Panc1 (cell line): ENCODE measurements around the gene PAX5. TPM values are rescaled to one million over a fixed set of nuclear protein-coding genes. Genes with fewer than 3 reads are reported as not detected.

Source experiments
- ATAC-seq: fragments of 200-7000 bp; cut with Tn5 transposase; 2 replicates; pipeline ENCODE4 v1.9.1; 2020; ENCODE audit warnings: mild to moderate bottlenecking, moderate library complexity
- BruUV-seq: library from RNA; stranded (reverse); fragments of 400-500 nt; replicated peaks from 2 replicates; lab custom pipeline; 2021; lab: Mats Ljungman, UMichigan
- CTCF ChIA-PET: fragments of 300-600 bp; sonication (Branson Sonifier 250); formaldehyde crosslinking; loops from one replicate; lab custom pipeline; 2022; ENCODE audit warnings: antibody characterized with exemption; lab: Charles Lee
- POLR2A ChIA-PET: fragments of 300-600 bp; sonication (Branson Sonifier 250); formaldehyde crosslinking; loops from one replicate; lab custom pipeline; 2022; ENCODE audit warnings: antibody characterized with exemption; lab: Charles Lee
- DNase-seq: peaks from one replicate; pipeline ENCODE4 v3.0.0-alpha.2; 2010; ENCODE audit warnings: low read depth, low spot score
- H3K27ac ChIP-seq: 2 replicates; pipeline ENCODE4 v1.5.1; 2011; ENCODE audit warnings: mild to moderate bottlenecking, low read length, inconsistent platforms
- H3K27me3 ChIP-seq: fragments of 200-500 bp; sonication (Bioruptor generic); 2 replicates; pipeline ENCODE4 v1.6.0; 2014; ENCODE audit warnings: low read length, inconsistent platforms; ENCODE audit not compliant: control insufficient read depth, insufficient read depth
- H3K36me3 ChIP-seq: fragments of 200-500 bp; sonication (Bioruptor generic); 2 replicates; pipeline ENCODE4 v1.5.1; 2014; ENCODE audit warnings: inconsistent platforms, mild to moderate bottlenecking, low read length, moderate library complexity; ENCODE audit not compliant: control insufficient read depth, insufficient read depth
- H3K4me1 ChIP-seq: 2 replicates; pipeline ENCODE4 v1.5.1; 2011; ENCODE audit warnings: inconsistent platforms, mild to moderate bottlenecking, low read length, moderate library complexity; ENCODE audit not compliant: control insufficient read depth, insufficient read depth
- H3K4me3 ChIP-seq, 2 experiments: 2 replicates each; pipeline ENCODE4 v1.5.1; 2011 to 2012; ENCODE audit warnings: low read depth in 2 of 2, low read length in 2 of 2, mild to moderate bottlenecking in 2 of 2, inconsistent platforms in 1 of 2, moderate library complexity in 1 of 2
- H3K9me3 ChIP-seq: fragments of 200-500 bp; sonication (Bioruptor generic); 2 replicates; pipeline ENCODE4 v1.5.1; 2014; ENCODE audit warnings: low read depth, mild to moderate bottlenecking, inconsistent platforms, low read length, moderate library complexity; ENCODE audit not compliant: control insufficient read depth, insufficient read depth
- CTCF ChIP-seq: fragments of 450-650 bp; IDR thresholded peaks from 2 replicates; pipeline ENCODE4 v1.5.1; 2017; ENCODE audit warnings: mild to moderate bottlenecking
- POLR2AphosphoS5 ChIP-seq: IDR thresholded peaks from 2 replicates; pipeline ENCODE4 v1.6.1; 2012; ENCODE audit warnings: mild to moderate bottlenecking, low read depth, low read length, moderate library complexity
- REST ChIP-seq, 2 experiments: IDR thresholded peaks; 2 replicates each; pipeline ENCODE4 v1.6.1; 2011 to 2012; ENCODE audit warnings: low read depth in 2 of 2, control low read depth in 1 of 2, low read length in 1 of 2, mild to moderate bottlenecking in 1 of 2, moderate library complexity in 1 of 2; ENCODE audit not compliant: insufficient read depth in 1 of 2
- SIN3A ChIP-seq: IDR thresholded peaks from 2 replicates; pipeline ENCODE4 v1.6.1; 2012; ENCODE audit warnings: low read depth, mild to moderate bottlenecking, low read length, moderate library complexity, borderline replicate concordance; ENCODE audit not compliant: insufficient read depth
- TCF7L2 ChIP-seq: IDR thresholded peaks from 2 replicates; pipeline ENCODE4 v1.6.1; 2011; ENCODE audit warnings: mild to moderate bottlenecking, low read depth, low read length, inconsistent platforms
- in situ Hi-C: cut with HindIII; loops from 2 replicates; pipeline ENCODE4 v1.10.0; 2016; ENCODE audit warnings: low sequenced_read_pairs, low pct_unique_long_range_greater_than_20kb
- intact Hi-C: fragments of 100-400 bp; cut with micrococcal nuclease; formaldehyde crosslinking; loops from one replicate; pipeline ENCODE4 v1.10.0; 2022; ENCODE audit not compliant: unreplicated experiment
- total RNA-seq: library from RNA; stranded (reverse); gene quantifications from one replicate; pipeline ENCODE4 v1.2.1, GENCODE V29; 2021; ENCODE audit not compliant: unreplicated experiment

Gene PAX5
- total RNA-seq, 1 experiment from 2014 or later = 0.39 TPM

GRCh38 chr9:36868586-36869282, 165.3 kb downstream of the PAX5 start:
- H3K36me3 ChIP-seq = no peaks in the 10 kb centered on the region
- peaks cover 7% of the 10 kb centered on the region for H3K27me3 ChIP-seq
- ATAC-seq (no peak), DNase-seq (no peak)
- no TSS peak for BruUV-seq
- intact Hi-C loops = no loop called here
- ChIA-PET CTCF (interaction anchor here (0.6 kb wide), 1 partner anchor 14 kb away, joined by 4 read pairs; no protein-coding TSS in a partner anchor), POLR2A (interaction anchor here (0.6 kb wide), 1 partner anchor 308 kb away, joined by 3 read pairs; no protein-coding TSS in a partner anchor)
- H3K9me3 ChIP-seq = no peaks in the 10 kb centered on the region
- no peak overlapping the region for H3K4me3 ChIP-seq
- TF ChIP-seq POLR2AphosphoS5 (no peak), REST (IDR thresholded peaks at IDR 0.05; ENCODE audit: insufficient read depth in 1 of 2, low read depth in 2 of 2, low read length in 1 of 2) (no peak), SIN3A (no peak), CTCF (no peak), TCF7L2 (no peak)
- no peak overlapping the region for H3K27ac ChIP-seq
- H3K4me1 ChIP-seq = no peaks in the 10 kb centered on the region; the same call in 1 of the 2 replicates
- in situ Hi-C loops = no loop called here

GRCh38 chr9:36867672-36868471, 166.2 kb downstream of the PAX5 start:
- Histone ChIP-seq H3K4me3 (no peak overlapping the region), H3K27ac (no peak overlapping the region), H3K4me1 (no peaks in the 10 kb centered on the region; the same call in 1 of the 2 replicates), H3K9me3 (no peaks in the 10 kb centered on the region), H3K27me3 (peaks cover 7% of the 10 kb centered on the region), H3K36me3 (no peaks in the 10 kb centered on the region)
- in situ Hi-C loops (no loop called here), intact Hi-C loops (no loop called here)
- ChIA-PET CTCF (interaction anchor here (0.6 kb wide), 1 partner anchor 13 kb away, joined by 4 read pairs; no protein-coding TSS in a partner anchor), POLR2A (no interaction called here)
- TF ChIP-seq POLR2AphosphoS5 = no peak
- no peak for TF ChIP-seq CTCF
- no peak for TF ChIP-seq TCF7L2
- TF ChIP-seq SIN3A = no peak
- no peak for TF ChIP-seq REST (IDR thresholded peaks at IDR 0.05; ENCODE audit: insufficient read depth in 1 of 2, low read depth in 2 of 2, low read length in 1 of 2)
- no TSS peak for BruUV-seq
- ATAC-seq (no peak), DNase-seq (no peak)
